Measurements from ENCODE around the gene SYAP1.

DNA sequence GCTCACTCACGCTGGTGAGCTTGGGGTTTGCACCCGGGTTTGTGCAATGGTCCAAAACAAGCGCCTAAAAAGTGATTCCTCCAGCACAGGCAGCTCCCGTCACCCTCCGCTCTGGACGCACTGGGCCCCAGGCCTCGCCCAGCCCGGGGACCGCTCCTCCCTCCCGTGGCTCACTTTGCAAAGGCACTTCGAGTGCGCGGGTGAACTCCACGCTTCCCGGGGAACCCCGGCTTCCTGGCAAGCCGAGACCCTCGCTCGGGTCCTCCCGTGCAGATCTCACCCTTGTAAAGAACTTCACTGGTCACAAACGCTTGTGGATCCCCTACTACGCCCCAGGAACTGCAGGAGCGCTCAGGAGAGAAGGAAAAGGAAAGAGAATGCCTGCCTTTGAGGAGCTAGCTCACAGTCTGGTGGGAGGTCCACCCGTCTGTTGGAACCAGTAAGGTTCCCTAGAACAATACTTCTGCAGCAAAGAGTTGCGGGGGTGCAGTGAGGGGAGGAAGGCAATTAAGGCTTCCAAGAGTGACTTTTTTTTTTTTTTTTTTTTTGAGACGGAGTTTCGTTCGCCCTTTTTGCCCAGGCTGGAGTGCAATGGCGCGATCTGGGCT is 6.8 kb upstream of the SYAP1 start, which contains the start of gene CTPS2:
- TF ChIP-seq, protein P1, sequence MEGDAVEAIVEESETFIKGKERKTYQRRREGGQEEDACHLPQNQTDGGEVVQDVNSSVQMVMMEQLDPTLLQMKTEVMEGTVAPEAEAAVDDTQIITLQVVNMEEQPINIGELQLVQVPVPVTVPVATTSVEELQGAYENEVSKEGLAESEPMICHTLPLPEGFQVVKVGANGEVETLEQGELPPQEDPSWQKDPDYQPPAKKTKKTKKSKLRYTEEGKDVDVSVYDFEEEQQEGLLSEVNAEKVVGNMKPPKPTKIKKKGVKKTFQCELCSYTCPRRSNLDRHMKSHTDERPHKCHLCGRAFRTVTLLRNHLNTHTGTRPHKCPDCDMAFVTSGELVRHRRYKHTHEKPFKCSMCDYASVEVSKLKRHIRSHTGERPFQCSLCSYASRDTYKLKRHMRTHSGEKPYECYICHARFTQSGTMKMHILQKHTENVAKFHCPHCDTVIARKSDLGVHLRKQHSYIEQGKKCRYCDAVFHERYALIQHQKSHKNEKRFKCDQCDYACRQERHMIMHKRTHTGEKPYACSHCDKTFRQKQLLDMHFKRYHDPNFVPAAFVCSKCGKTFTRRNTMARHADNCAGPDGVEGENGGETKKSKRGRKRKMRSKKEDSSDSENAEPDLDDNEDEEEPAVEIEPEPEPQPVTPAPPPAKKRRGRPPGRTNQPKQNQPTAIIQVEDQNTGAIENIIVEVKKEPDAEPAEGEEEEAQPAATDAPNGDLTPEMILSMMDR (conservative IDR thresholded peaks at IDR 0.05; ENCODE audit: low read length): no peak
- TF ChIP-seq EZH2phosphoT487 (IDR thresholded peaks at IDR 0.05; ENCODE audit: borderline replicate concordance, low read depth, low read length): no peak
